HL-60/S4 (cell line): ENCODE data around the gene DPP7.
"Not testable (repeated sequence)": the region's sequence is repeated elsewhere in the genome, so short reads cannot be mapped to it uniquely, and the experiment has no call there.

Source experiments
- in situ Hi-C: fragments of 300-500 bp; cut with MboI; formaldehyde crosslinking; loops from 2 replicates; pipeline ENCODE4 v1.14.3; 2022; ENCODE audit warnings: low sequenced_read_pairs

DPP7 gene

GRCh38 chr9:137130176-137130755 lies 15.7 kb upstream of the DPP7 start:
- in situ Hi-C loops, result no loop called here

DNA sequence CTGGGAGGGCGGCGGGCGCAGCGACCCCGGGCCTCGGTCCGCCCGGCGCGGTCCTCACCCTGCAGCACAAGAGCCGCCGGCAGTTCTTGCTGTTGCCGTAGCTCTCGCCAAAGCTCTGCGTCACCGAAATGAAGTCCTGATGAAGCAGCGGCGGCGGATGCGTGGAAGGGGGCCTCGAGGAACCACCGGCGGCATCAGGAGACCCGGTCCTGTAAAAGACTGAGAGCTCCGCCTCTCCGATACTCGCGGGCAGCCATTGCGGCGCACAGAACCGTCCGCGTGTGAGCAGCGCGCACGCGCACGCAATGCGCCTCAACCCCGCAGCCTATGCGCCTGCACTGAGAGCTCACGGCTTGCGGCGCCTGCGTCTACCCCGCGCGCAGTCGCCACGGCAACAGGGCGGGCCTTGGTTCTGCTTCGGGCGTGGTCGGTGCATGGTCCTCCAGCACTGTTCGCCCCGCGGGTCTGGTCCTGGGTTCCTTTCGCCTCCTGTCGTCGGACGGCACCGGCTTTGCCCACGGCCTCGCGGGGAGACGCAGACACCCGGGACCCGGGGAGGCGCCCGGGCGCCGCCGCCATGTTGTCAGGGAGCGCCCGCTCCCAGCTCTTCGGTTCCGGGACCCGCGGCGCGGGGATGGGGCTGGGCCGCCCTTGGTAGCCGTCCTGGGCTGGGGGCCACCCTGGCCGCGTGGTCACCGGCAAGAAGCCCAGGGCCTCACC lies 15.1 kb upstream of the DPP7 start:
- in situ Hi-C loops, result no loop called here

DNA sequence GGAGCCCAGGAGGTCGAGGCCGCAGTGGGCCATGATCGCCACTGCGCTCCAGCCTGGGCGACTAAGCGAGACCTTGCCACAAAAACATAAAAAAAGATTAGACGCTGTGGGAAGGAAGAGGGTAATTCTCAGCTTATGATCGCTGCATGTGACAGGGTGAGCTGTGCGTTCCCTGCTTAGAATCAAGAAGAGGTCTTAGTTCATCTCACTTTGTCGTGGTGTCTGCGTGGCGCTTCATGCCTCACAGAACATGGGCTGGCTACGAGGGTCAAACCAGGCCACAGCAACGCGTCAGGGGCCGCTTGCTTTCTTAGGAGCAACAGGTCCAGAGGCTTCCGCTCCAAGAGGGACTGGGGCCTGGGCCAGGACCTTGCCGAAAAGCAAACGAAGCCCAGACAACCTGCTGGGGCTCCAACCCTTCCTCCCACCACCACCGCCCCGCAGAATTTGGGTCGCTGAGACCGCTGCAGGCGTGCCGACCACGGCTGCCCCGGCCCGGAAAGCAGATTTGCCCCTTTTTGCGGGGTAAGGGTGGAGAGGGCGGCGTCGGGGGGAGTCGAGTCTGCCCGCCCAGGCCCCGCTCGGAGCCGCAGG lies 14.4 kb upstream of the DPP7 start:
- in situ Hi-C loops, result no loop called here

DNA sequence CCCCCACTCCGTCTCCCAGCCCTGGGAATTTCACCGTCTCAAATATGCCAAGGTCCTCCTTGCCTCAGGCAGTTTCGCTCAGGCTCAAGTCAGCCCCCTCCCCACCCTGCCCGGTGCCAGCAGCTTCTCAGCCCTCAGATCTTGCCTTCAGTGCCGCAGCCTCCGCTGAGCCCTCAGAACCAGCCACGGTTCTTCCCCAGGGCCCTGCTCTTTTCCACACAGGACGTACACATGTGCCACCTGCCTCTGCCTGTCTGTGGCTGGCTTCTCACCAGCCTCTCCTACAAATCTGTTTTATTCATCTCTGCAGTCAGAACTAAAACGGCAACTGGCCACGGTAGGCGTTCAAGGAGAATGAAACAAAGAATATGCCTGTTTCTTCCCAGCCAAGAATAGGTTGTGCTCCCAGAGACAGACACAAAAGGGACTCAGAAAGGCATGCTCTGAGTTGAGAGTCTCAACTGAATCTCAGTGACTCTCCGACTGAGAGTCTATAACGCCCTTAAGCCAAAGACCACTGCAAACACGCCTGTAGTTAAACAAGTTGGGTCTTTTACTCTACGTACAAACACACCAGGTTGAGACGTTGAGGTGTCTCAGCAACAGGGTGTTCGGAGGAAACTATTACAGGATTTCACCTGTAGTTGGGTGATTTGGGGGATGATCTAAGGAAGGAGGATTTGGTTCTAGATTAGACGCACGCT lies 13.8 kb upstream of the DPP7 start:
- in situ Hi-C loops, result no loop called here

- in situ Hi-C loops, result no loop called here
Observed at GRCh38 chr9:137127301-137128157, 13.0 kb upstream of the DPP7 start.

DNA sequence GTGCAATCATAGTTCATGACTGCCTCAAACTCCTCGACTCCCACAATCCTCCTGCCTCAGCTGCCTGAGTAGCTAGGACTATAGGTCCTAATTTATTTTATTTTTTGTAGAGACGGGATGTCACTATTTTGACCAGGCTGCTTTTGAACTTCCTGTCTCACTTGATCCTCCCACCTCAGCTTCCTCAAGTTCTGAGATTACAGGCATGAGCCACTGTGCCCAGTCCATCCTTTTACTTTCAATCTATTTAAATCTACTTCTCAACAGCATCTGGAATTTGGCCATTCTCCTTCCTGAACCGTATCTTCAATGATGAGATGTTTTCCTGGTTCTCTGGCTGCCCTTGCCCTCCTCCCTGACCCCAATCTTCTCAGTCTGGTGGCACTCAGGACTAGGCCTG lies 12.3 kb upstream of the DPP7 start:
- in situ Hi-C loops, result no loop called here

GRCh38 chr9:137123952-137124462 lies 9.5 kb upstream of the DPP7 start:
- in situ Hi-C loops, result loop anchor here (5.0 kb wide), 1 partner anchor 103 kb away; the partner anchor contains the start of genes CYSRT1 and RNF224

GRCh38 chr9:137123468-137123837 lies 8.9 kb upstream of the DPP7 start:
- in situ Hi-C loops, result loop anchor here (5.0 kb wide), 1 partner anchor 104 kb away; the partner anchor contains the start of genes CYSRT1 and RNF224

GRCh38 chr9:137122796-137123467 lies 8.4 kb upstream of the DPP7 start:
- in situ Hi-C loops, result loop anchor here (5.0 kb wide), 1 partner anchor 104 kb away; the partner anchor contains the start of genes CYSRT1 and RNF224

DNA sequence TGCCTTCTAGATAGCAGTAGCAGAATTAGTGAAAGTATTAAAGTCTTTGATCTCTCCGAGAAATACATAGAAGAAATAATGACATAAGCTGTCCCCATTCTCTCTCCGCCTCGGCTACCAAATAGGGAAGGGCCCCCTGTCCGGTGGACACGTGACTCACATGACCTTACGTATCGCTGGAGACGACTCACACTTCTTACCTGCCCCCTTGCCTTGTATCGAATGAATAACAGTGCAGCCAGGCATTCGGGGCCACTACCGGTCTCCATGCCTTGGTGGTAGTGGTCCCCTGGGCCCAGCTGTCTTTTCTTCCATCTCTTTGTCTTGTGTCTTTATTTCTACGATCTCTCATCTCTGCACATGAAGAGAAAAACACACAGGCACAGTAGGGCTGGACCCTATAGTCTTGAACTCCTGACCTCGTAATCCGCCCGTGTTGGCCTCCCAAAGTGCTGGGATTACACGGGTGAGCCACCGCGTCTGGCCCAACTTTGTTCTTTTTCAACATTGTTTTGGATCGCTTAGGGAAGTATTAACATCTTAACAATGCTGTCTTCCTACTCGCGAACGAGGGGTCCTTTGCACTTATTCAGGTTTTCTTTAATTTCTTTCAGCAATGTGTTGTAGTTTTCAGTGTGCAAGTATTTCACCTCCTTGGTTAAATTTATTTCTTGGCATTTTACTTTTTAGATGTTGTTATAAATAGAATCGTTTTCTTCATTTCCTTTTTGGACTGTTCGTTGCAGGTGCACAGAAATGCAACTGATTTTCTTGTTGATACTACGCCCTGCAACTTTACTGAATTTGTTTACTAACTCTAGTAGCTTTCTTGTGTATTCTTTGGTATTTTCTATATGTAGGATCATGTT lies 7.6 kb upstream of the DPP7 start:
- in situ Hi-C loops, result loop anchor here (5.0 kb wide), 1 partner anchor 105 kb away; the partner anchor contains the start of genes CYSRT1 and RNF224

GRCh38 chr9:137118092-137118603 lies 3.6 kb upstream of the DPP7 start:
- in situ Hi-C loops, result not testable (repeated sequence)

DNA sequence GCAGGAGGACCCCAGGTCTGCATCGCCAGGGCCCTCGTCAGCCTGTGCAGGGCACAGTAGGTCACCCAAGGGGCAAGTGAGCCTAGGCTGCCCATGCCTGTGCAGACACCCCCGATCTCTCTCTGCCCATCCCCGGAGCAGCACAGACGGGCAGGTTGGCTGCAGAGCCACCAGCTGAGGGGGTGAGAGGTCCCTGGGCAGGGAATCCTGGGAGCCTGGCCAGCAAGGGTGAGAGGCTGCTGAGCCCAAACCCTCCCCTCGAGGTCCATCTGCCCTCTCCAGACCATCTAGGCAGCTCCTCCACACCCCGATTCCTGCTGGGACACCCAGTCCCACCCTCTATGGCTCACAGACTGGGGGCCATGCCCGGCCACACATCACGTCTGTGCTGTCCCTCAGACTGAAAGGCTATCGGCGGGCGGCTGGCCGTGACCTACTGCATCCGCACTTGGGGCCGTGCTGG lies 2.8 kb upstream of the DPP7 start:
- in situ Hi-C loops, result no loop called here

DNA sequence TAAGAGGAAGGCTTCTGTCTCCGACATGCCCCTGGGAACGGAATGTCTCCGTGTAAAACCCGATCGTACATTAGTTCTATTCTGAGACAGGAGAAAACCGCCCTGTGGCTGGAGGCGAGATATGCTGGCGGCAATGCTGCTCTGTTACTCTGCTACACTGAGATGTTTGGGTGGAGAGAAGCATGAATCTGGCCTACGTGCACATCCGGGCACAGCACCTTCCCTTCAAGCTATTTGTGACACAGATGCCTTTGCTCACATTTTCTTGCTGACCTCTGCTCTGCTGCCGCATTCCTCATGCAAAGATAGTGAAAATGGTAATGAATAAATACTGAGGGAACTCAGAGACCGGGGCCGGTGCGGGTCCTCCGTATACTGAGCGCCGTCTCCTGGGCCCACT lies 2.2 kb upstream of the DPP7 start:
- in situ Hi-C loops, result no loop called here

- in situ Hi-C loops, result no loop called here
Observed at GRCh38 chr9:137116027-137116507, 1.5 kb upstream of the DPP7 start.

- in situ Hi-C loops, result no loop called here
Observed at GRCh38 chr9:137115394-137116026, 977 bp upstream of the DPP7 start.

DNA sequence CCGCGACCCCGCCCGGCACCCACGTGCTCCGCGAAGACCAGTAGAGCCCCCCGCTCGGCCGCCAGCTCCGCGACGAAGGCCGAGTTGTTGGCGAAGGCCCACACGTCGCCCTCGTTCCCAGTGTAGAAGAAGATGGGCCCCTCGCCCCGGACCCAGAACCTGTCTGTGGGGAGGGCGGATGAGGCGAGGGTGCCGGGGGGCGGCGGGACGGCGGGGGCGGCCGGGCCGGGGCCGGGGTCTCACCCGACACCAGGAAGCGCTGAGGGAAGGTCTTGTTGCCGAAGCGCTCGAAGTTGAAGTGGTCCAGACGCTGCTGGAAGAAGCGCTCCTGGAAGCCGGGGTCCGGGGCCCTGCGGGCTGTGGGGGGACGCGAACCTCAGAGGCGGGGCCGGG lies 317 bp downstream of the DPP7 start:
- in situ Hi-C loops, result no loop called here

DNA sequence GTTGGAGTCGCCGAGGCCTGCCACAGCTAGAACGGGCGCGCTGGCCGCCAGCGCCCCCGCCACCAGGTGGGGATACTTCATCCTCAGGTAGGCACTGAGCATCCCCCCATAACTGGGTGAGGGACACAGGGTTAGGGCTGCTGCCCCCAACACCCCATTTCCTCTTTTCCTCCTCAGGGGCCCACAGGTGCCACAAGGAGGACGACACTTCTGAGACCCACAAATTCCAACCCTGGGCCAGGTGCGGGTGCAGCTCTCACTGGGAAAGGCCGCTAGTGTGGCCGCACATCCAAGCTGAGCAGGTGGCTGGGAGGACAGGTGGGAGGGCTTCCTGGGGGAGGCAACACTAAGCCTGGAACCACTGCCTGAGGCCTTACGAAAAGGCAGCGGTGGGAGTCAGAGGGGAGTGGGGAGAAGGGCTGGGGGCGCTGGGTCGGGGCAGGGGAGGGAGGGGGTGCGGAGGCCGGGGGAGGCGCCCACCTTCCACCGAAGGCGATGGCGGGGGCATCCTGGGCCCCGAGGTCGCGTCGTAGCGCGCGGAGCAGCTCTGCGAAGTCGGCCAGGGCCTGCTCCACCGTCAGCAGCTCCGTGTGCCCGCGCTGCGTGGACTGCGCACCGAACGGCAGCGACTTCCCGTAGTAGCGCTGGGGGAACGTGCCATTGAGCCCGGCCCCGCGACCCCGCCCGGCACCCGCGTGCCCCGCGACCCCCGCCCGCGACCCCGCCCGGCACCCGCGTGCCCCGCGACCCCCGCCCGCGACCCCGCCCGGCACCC lies 961 bp downstream of the DPP7 start:
- in situ Hi-C loops, result no loop called here
